Left ventricle myocardium superior (tissue), 1 donor: ENCODE results near the gene LSM4. TPM values are rescaled to one million over a fixed set of nuclear protein-coding genes. Genes with fewer than 3 reads are reported as not detected.
A peak's percentile ranks its signal among the peaks of the same experiment; 100 is the strongest.

ENCODE experiments used
- ATAC-seq: fragments of 200-7000 bp; cut with Tn5 transposase; one replicate; pipeline ENCODE4 v1.9.1; 2020; ENCODE audit warnings: mild to moderate bottlenecking, moderate library complexity
- DNase-seq: peaks from one replicate; pipeline ENCODE4 v3.0.0-alpha.2; 2020
- intact Hi-C: fragments of 100-400 bp; cut with micrococcal nuclease; formaldehyde crosslinking; loops from one replicate; pipeline ENCODE4 v1.11.0; 2022
- microRNA-seq: library from miRNA; unstranded; fragments of <30 nt; microRNA quantifications from one replicate; pipeline ENCODE4 v1.2.0, GENCODE V29; 2020; ENCODE audit warnings: borderline number of aligned reads
- total RNA-seq: library from RNA; stranded (reverse); fragmentation: NEBNext Ultra II Directional; extraction: Animal tissue kit (Norgen Biotek cat#: 25700); gene quantifications from one replicate; pipeline ENCODE4 v1.2.1, GENCODE V29; 2021
- donor health status: DM: no; HTN: yes; CAD: no; lungs with severe emphysema.

The LSM4 gene
- total RNA-seq, 1 donor from 2014 or later: 98.0 TPM

- ATAC-seq (no peak), DNase-seq (no peak)
- intact Hi-C loops: loop anchor here (10.0 kb wide), 1 partner anchor 50 kb away; no protein-coding TSS in a partner anchor
Observed at GRCh38 chr19:18264971-18265540, 57.8 kb downstream of the LSM4 start.

GRCh38 chr19:18264137-18264854, 58.6 kb downstream of the LSM4 start:
- no peak for DNase-seq
- ATAC-seq: peak; percentile 10
- intact Hi-C loops: loop anchor here (10.0 kb wide), 1 partner anchor 49 kb away; no protein-coding TSS in a partner anchor

GRCh38 chr19:18263324-18264136, 59.3 kb downstream of the LSM4 start:
- intact Hi-C loops: loop anchor here (10.0 kb wide), 1 partner anchor 49 kb away; no protein-coding TSS in a partner anchor
- DNase-seq: no peak

GRCh38 chr19:18262917-18263316, 60.0 kb downstream of the LSM4 start:
- no peak for DNase-seq
- ATAC-seq: no peak
- intact Hi-C loops: loop anchor here (10.0 kb wide), 1 partner anchor 48 kb away; no protein-coding TSS in a partner anchor

More at GRCh38 chr19:18263324-18264136, 59.3 kb downstream of the LSM4 start:
- no peak for ATAC-seq

- intact Hi-C loops: loop anchor here (10.0 kb wide), 1 partner anchor 47 kb away; no protein-coding TSS in a partner anchor
- ATAC-seq (no peak), DNase-seq (no peak)
Observed at GRCh38 chr19:18262144-18262543, 60.7 kb downstream of the LSM4 start.

- ATAC-seq (no peak), DNase-seq (no peak)
- intact Hi-C loops: loop anchor here (10.0 kb wide), 1 partner anchor 47 kb away; no protein-coding TSS in a partner anchor
Observed at GRCh38 chr19:18261474-18261873, 61.4 kb downstream of the LSM4 start.

- no peak for ATAC-seq
- intact Hi-C loops: loop anchor here (10.0 kb wide), 1 partner anchor 45 kb away; no protein-coding TSS in a partner anchor
- DNase-seq: no peak
Observed at GRCh38 chr19:18259893-18260292, 63.0 kb downstream of the LSM4 start.

- ATAC-seq: no peak
- intact Hi-C loops: no loop called here
Observed at GRCh38 chr19:18257503-18258470, 65.1 kb downstream of the LSM4 start.

More at GRCh38 chr19:18257503-18258470, 65.1 kb downstream of the LSM4 start:
- DNase-seq: no peak

Small RNAs within 50 kb of the gene (microRNA-seq; reads per million reads assigned to microRNA genes)
- not detected for gene MIR3188

Other genes starting within 250 kb of the LSM4 start
- 0.94 TPM for gene IL12RB1, start 236.1 kb downstream of the LSM4 start, total RNA-seq
- gene MAST3, start 225.3 kb downstream of the LSM4 start, total RNA-seq: 5.6 TPM
- 29.6 TPM for gene PIK3R2, start 169.9 kb downstream of the LSM4 start, total RNA-seq
- gene IFI30, start 149.3 kb downstream of the LSM4 start, total RNA-seq: 20.6 TPM
- gene MPV17L2, start 129.9 kb downstream of the LSM4 start, total RNA-seq: 9.0 TPM
- gene RAB3A, start 119.0 kb downstream of the LSM4 start, total RNA-seq: 35.5 TPM
- gene PDE4C, start 96.6 kb downstream of the LSM4 start, total RNA-seq: 1.2 TPM
- 0.57 TPM for gene IQCN, start 48.6 kb downstream of the LSM4 start, total RNA-seq
- gene JUND, start 41.5 kb downstream of the LSM4 start, total RNA-seq: 89.2 TPM
- gene PGPEP1, start 17.5 kb upstream of the LSM4 start, total RNA-seq: 41.2 TPM
- 0.27 TPM for gene GDF15, start 63.1 kb upstream of the LSM4 start, total RNA-seq
- gene LRRC25, start 74.5 kb upstream of the LSM4 start, total RNA-seq: 2.9 TPM
- gene SSBP4, start 96.3 kb upstream of the LSM4 start, total RNA-seq: 36.4 TPM
- gene ISYNA1, start 115.1 kb upstream of the LSM4 start, total RNA-seq: 24.4 TPM
- 9.3 TPM for gene ELL, start 199.0 kb upstream of the LSM4 start, total RNA-seq
- gene FKBP8, start 220.5 kb upstream of the LSM4 start, total RNA-seq: 181 TPM
- gene KXD1, start 234.8 kb upstream of the LSM4 start, total RNA-seq: 43.9 TPM
- 725 TPM for gene UBA52, start 248.8 kb upstream of the LSM4 start, total RNA-seq